Left colon (tissue), 2 donors: ENCODE results near the gene ATXN10. TPM values are rescaled to one million over a fixed set of nuclear protein-coding genes. Genes with fewer than 3 reads are reported as not detected.
A peak's percentile ranks its signal among the peaks of the same experiment; 100 is the strongest.

Source experiments
- ATAC-seq: fragments of 200-7000 bp; cut with Tn5 transposase; one replicate; pipeline ENCODE4 v1.9.1; 2020; ENCODE audit warnings: mild to moderate bottlenecking, moderate library complexity
- DNase-seq, 2 donors: peaks; one replicate each; pipeline ENCODE4 v3.0.0-alpha.2; 2020
- intact Hi-C, 2 donors: fragments of 100-400 bp; cut with DNase I in 1 of 2; cut with micrococcal nuclease in 1 of 2; formaldehyde crosslinking; loops; one replicate each; pipeline versions ENCODE4 v1.11.2 to v1.14.0; 2022; cut with DNase I, micrococcal nuclease
- total RNA-seq, 2 donors: library from RNA; stranded (reverse); fragmentation: NEBNext Ultra II Directional; extraction: Animal tissue kit (Norgen Biotek cat#: 25700); gene quantifications; one replicate each; pipeline ENCODE4 v1.2.1, GENCODE V29; 2021
- donor health status: DM: no; HTN: no; CAD: no.
- donor health status: DM: yes; HTN: yes; CAD: no.

The ATXN10 gene
- total RNA-seq, 2 donors from 2014 or later = 65.6 to 69.9 TPM

GRCh38 chr22:45731798-45732495, 60.3 kb downstream of the ATXN10 start:
- no peak for DNase-seq
- peak; percentile 24 for ATAC-seq
- intact Hi-C loops = no loop called here

GRCh38 chr22:45735273-45735672, 63.6 kb downstream of the ATXN10 start:
- DNase-seq = no peak
- intact Hi-C loops = no loop called here
- no peak for ATAC-seq

DNA sequence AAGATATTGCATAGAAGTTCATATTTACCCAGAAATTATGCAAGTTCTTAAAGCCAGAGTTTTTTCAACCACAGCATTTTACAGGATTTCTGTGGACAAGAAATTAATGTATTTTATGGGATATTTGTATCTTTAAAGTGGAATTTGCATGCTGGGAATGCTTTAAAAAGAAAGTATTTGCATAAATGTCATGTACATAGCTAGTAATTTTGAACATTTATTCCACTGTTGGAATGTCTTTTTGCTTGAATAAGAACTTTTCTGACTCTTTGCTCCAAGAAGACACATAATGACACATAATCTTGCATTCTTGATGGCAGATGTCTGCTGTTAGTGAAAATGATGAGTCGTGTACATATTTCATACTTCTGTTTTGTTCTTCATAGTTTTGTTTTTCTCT, 66.6 kb downstream of the ATXN10 start:
- no peak for DNase-seq
- ATAC-seq = no peak
- intact Hi-C loops = no loop called here

DNA sequence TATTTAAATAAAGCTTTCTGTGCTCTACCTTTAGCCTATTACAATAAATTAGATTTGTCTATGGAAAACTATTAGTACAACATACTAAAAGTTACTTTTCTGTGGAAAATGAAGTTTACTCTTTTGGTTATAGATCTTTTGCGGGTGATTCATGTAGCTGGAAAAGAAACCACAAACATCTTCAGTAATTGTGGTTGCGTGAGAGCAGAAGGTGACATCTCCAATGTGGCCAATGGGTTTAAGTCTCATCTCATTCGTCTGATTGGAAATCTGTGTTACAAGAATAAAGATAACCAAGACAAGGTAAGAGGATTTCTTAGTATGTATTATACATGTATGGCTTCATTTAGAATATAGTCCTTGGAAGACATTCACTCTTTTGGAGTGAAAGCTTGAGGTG, 68.6 kb downstream of the ATXN10 start:
- DNase-seq = no peak
- no peak for ATAC-seq
- intact Hi-C loops = no loop called here

- intact Hi-C loops = no loop called here
- DNase-seq (no peak), ATAC-seq (peak; percentile 83)
These were observed 71.3 kb downstream of the ATXN10 start for GRCh38 chr22:45742866-45743450.

- no peak for DNase-seq
- intact Hi-C loops = no loop called here
- no peak for ATAC-seq
These were observed 72.1 kb downstream of the ATXN10 start for GRCh38 chr22:45743687-45744086.

DNA sequence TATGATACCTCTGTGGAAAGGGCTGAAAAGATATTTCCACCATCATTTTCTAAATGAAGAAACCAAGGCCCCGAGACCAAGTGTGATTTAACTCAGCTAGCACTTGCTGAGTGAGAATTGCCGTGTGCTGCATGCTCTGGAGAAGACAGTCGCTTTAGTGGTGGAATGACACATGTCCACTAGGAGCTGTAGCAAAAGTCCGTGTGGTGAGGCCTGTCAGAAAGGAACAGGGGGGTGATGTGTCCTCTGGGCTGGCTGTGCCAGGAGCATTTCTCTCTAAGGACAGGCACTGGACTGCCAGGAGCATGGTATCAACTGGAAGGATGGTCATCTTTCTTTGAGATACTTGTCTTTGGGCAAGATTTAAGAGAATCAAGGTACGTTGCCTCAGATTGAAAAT, 72.8 kb downstream of the ATXN10 start:
- no peak for DNase-seq
- no peak for ATAC-seq
- intact Hi-C loops = no loop called here

GRCh38 chr22:45750626-45751025, 79.0 kb downstream of the ATXN10 start:
- intact Hi-C loops = no loop called here
- DNase-seq (no peak), ATAC-seq (no peak)

- no peak for DNase-seq
- intact Hi-C loops = no loop called here
- ATAC-seq = no peak
These were observed 80.4 kb downstream of the ATXN10 start for GRCh38 chr22:45752036-45752435.

DNA sequence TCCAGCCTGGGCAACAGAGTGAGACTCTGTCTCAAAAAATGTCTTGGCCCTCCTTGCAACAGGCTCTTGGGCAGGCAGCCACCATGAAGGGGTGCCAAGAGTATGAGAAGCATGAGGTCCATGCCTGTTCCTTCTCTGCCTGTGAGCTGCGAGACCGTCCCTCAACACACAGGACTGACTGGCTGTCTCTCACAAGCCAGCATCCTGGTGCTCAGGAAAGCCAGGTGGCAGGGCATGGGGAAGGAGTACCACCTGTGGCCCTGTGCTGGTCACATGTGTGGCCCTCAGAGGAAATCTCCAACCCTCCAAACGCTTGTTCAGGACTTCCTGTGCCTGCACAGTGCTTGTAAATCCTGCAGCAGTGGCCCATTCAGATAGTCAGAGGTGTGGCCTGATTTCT, 83.2 kb downstream of the ATXN10 start:
- intact Hi-C loops = no loop called here
- DNase-seq (no peak), ATAC-seq (no peak)

- intact Hi-C loops = no loop called here
These were observed 84.9 kb downstream of the ATXN10 start for GRCh38 chr22:45756558-45756957.

DNA sequence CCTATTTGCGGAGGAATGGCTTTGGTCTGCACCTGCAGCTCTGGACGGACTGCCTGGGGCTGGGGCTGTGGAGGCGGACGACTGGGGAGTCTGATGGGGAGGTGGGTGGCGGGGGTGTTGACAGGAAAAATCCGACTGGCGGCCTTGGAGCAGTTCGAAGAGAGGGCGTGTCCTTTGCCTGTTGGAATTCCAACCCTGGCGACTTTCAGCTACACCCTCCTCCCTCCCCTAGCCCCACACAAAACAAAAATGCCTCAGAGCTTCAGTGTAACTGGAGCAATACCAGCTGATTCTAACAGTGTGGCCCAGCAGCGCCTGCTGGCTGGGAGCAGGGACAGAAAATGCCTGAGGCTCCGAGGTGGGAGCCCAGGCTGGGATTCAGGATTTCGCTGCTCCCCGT, 85.4 kb downstream of the ATXN10 start:
- ATAC-seq = no peak
- intact Hi-C loops = no loop called here
- DNase-seq = no peak

More at GRCh38 chr22:45756558-45756957, 84.9 kb downstream of the ATXN10 start:
- ATAC-seq (no peak), DNase-seq (no peak)

- DNase-seq (no peak), ATAC-seq (no peak)
- intact Hi-C loops = no loop called here
These were observed 86.3 kb downstream of the ATXN10 start for GRCh38 chr22:45757936-45758335.

GRCh38 chr22:45758603-45759002, 87.0 kb downstream of the ATXN10 start:
- DNase-seq (no peak), ATAC-seq (no peak)
- intact Hi-C loops = no loop called here

DNA sequence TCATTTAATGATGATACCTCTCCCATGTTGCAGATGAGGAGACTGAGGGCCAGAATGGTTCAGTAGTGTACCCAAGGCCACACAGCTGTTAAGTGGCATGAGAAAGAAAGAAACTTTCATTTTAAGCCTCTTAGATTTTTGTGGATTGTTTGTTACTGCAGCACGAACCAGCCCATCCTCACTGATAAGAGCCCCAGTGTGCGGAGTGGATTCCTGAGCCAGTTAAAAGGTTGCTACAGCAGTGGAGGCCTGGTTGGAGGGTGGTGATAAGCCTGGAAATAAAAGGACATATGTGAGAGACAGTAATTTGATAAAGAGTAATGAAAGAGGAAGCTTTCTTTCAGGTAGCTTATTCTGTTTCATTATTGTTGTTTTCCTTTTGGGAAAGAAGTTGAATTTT, 89.0 kb downstream of the ATXN10 start:
- intact Hi-C loops = no loop called here
- ATAC-seq = no peak

GRCh38 chr22:45762545-45763235, 91.1 kb downstream of the ATXN10 start:
- no peak for ATAC-seq
- intact Hi-C loops = no loop called here
- DNase-seq = no peak

More for the DNA sequence above, 89.0 kb downstream of the ATXN10 start:
- DNase-seq = no peak

DNA sequence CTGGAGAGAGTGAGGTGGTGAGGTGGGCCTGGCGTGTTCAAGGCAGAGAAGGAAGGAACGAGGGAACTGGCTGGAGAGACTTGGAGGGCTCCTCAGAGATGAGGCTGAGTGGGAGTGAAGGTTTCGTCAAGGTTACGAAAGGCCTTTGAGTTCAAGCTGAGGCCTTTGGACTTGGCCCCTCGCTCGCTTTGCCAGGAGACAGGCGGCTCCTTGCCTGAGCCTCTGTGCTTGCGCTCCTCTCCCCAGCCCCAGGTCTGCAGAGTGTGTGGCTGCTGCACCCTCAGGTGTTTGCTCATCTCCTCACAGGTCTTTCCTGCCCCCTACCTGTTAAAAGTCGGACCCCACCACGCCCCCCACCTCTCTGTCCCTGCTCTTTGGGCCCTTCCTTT, 91.6 kb downstream of the ATXN10 start:
- intact Hi-C loops = no loop called here
- no peak for ATAC-seq
- DNase-seq = no peak

DNA sequence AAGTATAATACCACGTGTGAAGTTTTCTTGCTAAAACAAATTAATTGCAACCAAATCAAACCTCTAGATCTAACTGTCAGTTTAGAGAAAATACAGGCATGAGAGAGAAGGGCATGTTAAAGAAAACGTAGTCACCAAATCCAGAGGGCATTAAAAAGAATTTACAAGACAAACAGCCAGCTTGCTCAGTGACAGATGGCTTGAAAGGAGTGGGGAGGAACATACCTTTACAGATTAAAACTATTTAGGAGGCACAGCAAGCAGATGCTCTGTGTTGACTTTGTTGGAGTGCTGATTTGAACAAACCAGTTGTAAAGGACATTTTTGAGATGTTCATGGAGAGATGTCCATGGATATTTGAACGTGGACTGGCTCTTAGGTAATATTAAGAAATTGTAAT, 96.9 kb downstream of the ATXN10 start:
- no peak for ATAC-seq
- DNase-seq = no peak
- intact Hi-C loops = no loop called here

- no peak for DNase-seq
- intact Hi-C loops = no loop called here
- no peak for ATAC-seq
These were observed 98.1 kb downstream of the ATXN10 start for GRCh38 chr22:45769569-45770210.

- intact Hi-C loops = no loop called here
- ATAC-seq (no peak), DNase-seq (no peak)
These were observed 98.9 kb downstream of the ATXN10 start for GRCh38 chr22:45770506-45770905.
